Naive thymus-derived CD4-positive, alpha-beta T cell (primary cell): Measurements from ENCODE around the gene SMIM23. TPM values are rescaled to one million over a fixed set of nuclear protein-coding genes. Genes with fewer than 3 reads are reported as not detected.

ENCODE experiments used
- ATAC-seq: fragments of 150-1000 bp; cut with Tn5 transposase; 2 replicates; pipeline ENCODE4 v1.10.0; 2021; ENCODE audit warnings: mild to moderate bottlenecking, moderate library complexity
- CTCF ChIA-PET: fragments of 350-600 bp; sonication (Branson Sonifier 250); formaldehyde crosslinking; loops from one replicate; lab custom pipeline; 2021; ENCODE audit warnings: antibody characterized with exemption; lab: Charles Lee
- POLR2A ChIA-PET: fragments of 350-600 bp; sonication (Branson Sonifier 250); formaldehyde crosslinking; loops from one replicate; lab custom pipeline; 2021; ENCODE audit warnings: antibody characterized with exemption, inconsistent platforms; lab: Charles Lee
- DNase-seq, 9 donors: peaks; one replicate each; pipeline versions ENCODE4 v3.0.0 to v3.0.0-alpha.2; 2020 to 2022; ENCODE audit warnings: mixed read lengths in 1 of 9
- H3K27ac ChIP-seq: one replicate; pipeline ENCODE4 v1.7.0; 2013; ENCODE audit warnings: mild to moderate bottlenecking, low read depth, low read length, moderate library complexity
- H3K27me3 ChIP-seq, 2 donors: one replicate each; pipeline ENCODE4 v1.7.0; 2013; ENCODE audit warnings: low read length in 2 of 2, mild to moderate bottlenecking in 2 of 2, moderate library complexity in 2 of 2; ENCODE audit not compliant: control insufficient read depth in 2 of 2, insufficient read depth in 2 of 2
- H3K36me3 ChIP-seq, 3 experiments: 1 replicate in 2 of 3; 2 replicates in 1 of 3; pipeline ENCODE4 v1.7.0; 2013; ENCODE audit warnings: low read length in 3 of 3, mild to moderate bottlenecking in 3 of 3, moderate library complexity in 1 of 3; ENCODE audit not compliant: insufficient read depth in 3 of 3, control insufficient read depth in 2 of 3
- H3K4me1 ChIP-seq, 2 donors: one replicate each; pipeline ENCODE4 v1.7.0; 2013; ENCODE audit warnings: low read length in 2 of 2, mild to moderate bottlenecking in 2 of 2, moderate library complexity in 1 of 2; ENCODE audit not compliant: control insufficient read depth in 2 of 2, insufficient read depth in 2 of 2
- H3K4me3 ChIP-seq: 2 replicates; pipeline ENCODE4 v1.7.0; 2013; ENCODE audit warnings: mild to moderate bottlenecking, low read length
- H3K9me3 ChIP-seq, 3 experiments: 1 replicate in 2 of 3; 2 replicates in 1 of 3; pipeline ENCODE4 v1.7.0; 2013; ENCODE audit warnings: low read length in 3 of 3; ENCODE audit not compliant: control insufficient read depth in 2 of 3
- H3K27ac Mint-ChIP-seq, 9 donors: one replicate each; pipeline ENCODE4 v1.8.0; 2020 to 2022; ENCODE audit warnings: mixed read lengths in 9 of 9, mild to moderate bottlenecking in 8 of 9, moderate library complexity in 5 of 9, inconsistent platforms in 2 of 9
- H3K27me3 Mint-ChIP-seq, 5 donors: one replicate each; pipeline ENCODE4 v1.8.0; 2021 to 2022; ENCODE audit warnings: mixed read lengths in 5 of 5, mild to moderate bottlenecking in 1 of 5
- H3K36me3 Mint-ChIP-seq, 5 donors: one replicate each; pipeline ENCODE4 v1.8.0; 2020 to 2022; ENCODE audit warnings: mixed read lengths in 5 of 5, mild to moderate bottlenecking in 3 of 5, inconsistent platforms in 1 of 5
- H3K4me1 Mint-ChIP-seq, 7 donors: one replicate each; pipeline ENCODE4 v1.8.0; 2020 to 2022; ENCODE audit warnings: mixed read lengths in 7 of 7, mild to moderate bottlenecking in 3 of 7, inconsistent platforms in 1 of 7
- H3K4me3 Mint-ChIP-seq, 10 donors: one replicate each; pipeline ENCODE4 v1.8.0; 2020 to 2022; ENCODE audit warnings: mild to moderate bottlenecking in 10 of 10, mixed read lengths in 10 of 10, moderate library complexity in 6 of 10, inconsistent platforms in 2 of 10
- H3K9me3 Mint-ChIP-seq, 11 donors: one replicate each; pipeline ENCODE4 v1.8.0; 2020 to 2022; ENCODE audit warnings: mixed read lengths in 11 of 11, mild to moderate bottlenecking in 4 of 11, inconsistent platforms in 1 of 11, moderate library complexity in 1 of 11
- intact Hi-C, 2 donors: fragments of 100-400 bp; cut with micrococcal nuclease; formaldehyde crosslinking; loops; one replicate each; pipeline ENCODE4 v1.15.1; 2023
- polyA plus RNA-seq, 2 donors: library from polyadenylated mRNA; unstranded; fragments of 300-500 nt; fragmentation: Illumina TruSeq; gene quantifications; one replicate each; pipeline ENCODE4 v1.2.3, GENCODE V29; 2021
- total RNA-seq, 6 experiments: library from RNA in 5 of 6; stranded (reverse) in 5 of 6; gene quantifications; 1 replicate in 5 of 6; 2 replicates in 1 of 6; pipeline ENCODE4 v1.2.3 and lab custom pipeline; 2021 to 2026

SMIM23 gene
- total and polyA plus RNA-seq, 7 experiments from 2014 or later, result not detected

GRCh38 chr5:171794470-171794960 is 8.9 kb downstream of the SMIM23 start:
- intact Hi-C loops, result no loop called here
- Histone ChIP-seq H3K27ac (no peak overlapping the region), H3K27me3 (no peaks in the 10 kb centered on the region), H3K9me3 (no peaks in the 10 kb centered on the region), H3K36me3 (no peaks in the 10 kb centered on the region), H3K4me1 (no peaks in the 10 kb centered on the region), H3K4me3 (no peak overlapping the region)
- Mint-ChIP-seq H3K4me3 (no peak overlapping the region), H3K9me3 (no peaks in the 10 kb centered on the region), H3K27ac (no peak overlapping the region), H3K4me1 (no peaks in the 10 kb centered on the region), H3K27me3 (peaks cover 0 to 17% (median 10%) of the 10 kb centered on the region in 5 donors), H3K36me3 (no peaks in the 10 kb centered on the region)
- ATAC-seq (no peak), DNase-seq (no peak)
- CTCF ChIA-PET, result no interaction called here
- POLR2A ChIA-PET, result no interaction called here

GRCh38 chr5:171795381-171795780 is 9.8 kb downstream of the SMIM23 start:
- no peaks in the 10 kb centered on the region for H3K9me3 Mint-ChIP-seq
- ChIA-PET CTCF (no interaction called here), POLR2A (no interaction called here)
- peak overlapping the region in 1 of 9 donors; percentile 3 for H3K27ac Mint-ChIP-seq
- no peaks in the 10 kb centered on the region for H3K9me3 ChIP-seq
- no peak overlapping the region for H3K4me3 ChIP-seq
- DNase-seq (no peak), ATAC-seq (no peak)
- no peaks in the 10 kb centered on the region for H3K4me1 Mint-ChIP-seq
- no peaks in the 10 kb centered on the region for H3K4me1 ChIP-seq
- no peaks in the 10 kb centered on the region for H3K27me3 ChIP-seq
- H3K27me3 Mint-ChIP-seq, result peaks cover 0 to 17% (median 6%) of the 10 kb centered on the region in 5 donors
- no peak overlapping the region for H3K4me3 Mint-ChIP-seq
- H3K27ac ChIP-seq, result no peak overlapping the region
- intact Hi-C loops, result no loop called here
- H3K36me3 Mint-ChIP-seq, result no peaks in the 10 kb centered on the region
- no peaks in the 10 kb centered on the region for H3K36me3 ChIP-seq

- no peaks in the 10 kb centered on the region for H3K9me3 Mint-ChIP-seq
- H3K4me1 ChIP-seq, result no peaks in the 10 kb centered on the region
- no peak overlapping the region for H3K27ac ChIP-seq
- no peaks in the 10 kb centered on the region for H3K9me3 ChIP-seq
- no peaks in the 10 kb centered on the region for H3K27me3 ChIP-seq
- H3K27me3 Mint-ChIP-seq, result peaks cover 0 to 17% (median 5%) of the 10 kb centered on the region in 5 donors
- no peak overlapping the region for H3K4me3 ChIP-seq
- ChIA-PET CTCF (no interaction called here), POLR2A (no interaction called here)
- intact Hi-C loops, result no loop called here
- no peaks in the 10 kb centered on the region for H3K36me3 ChIP-seq
- ATAC-seq, result no peak
- no peak for DNase-seq
- no peak overlapping the region for H3K27ac Mint-ChIP-seq
- no peak overlapping the region for H3K4me3 Mint-ChIP-seq
- no peaks in the 10 kb centered on the region for H3K36me3 Mint-ChIP-seq
- H3K4me1 Mint-ChIP-seq, result no peaks in the 10 kb centered on the region
These were observed 10.8 kb downstream of the SMIM23 start for GRCh38 chr5:171796436-171796835.

GRCh38 chr5:171797543-171797942 is 11.9 kb downstream of the SMIM23 start:
- ATAC-seq, result peak; percentile 29
- no peaks in the 10 kb centered on the region for H3K4me1 ChIP-seq
- ChIA-PET CTCF (no interaction called here), POLR2A (no interaction called here)
- no peaks in the 10 kb centered on the region for H3K27me3 ChIP-seq
- H3K27ac ChIP-seq, result no peak overlapping the region
- Mint-ChIP-seq H3K27me3 (peaks cover 0 to 17% (median 5%) of the 10 kb centered on the region in 5 donors), H3K4me1 (no peaks in the 10 kb centered on the region), H3K9me3 (no peaks in the 10 kb centered on the region), H3K36me3 (no peaks in the 10 kb centered on the region), H3K27ac (no peak overlapping the region), H3K4me3 (no peak overlapping the region)
- H3K36me3 ChIP-seq, result no peaks in the 10 kb centered on the region
- no peak overlapping the region for H3K4me3 ChIP-seq
- intact Hi-C loops, result no loop called here
- DNase-seq, result no peak
- H3K9me3 ChIP-seq, result no peaks in the 10 kb centered on the region

GRCh38 chr5:171798418-171798817 is 12.8 kb downstream of the SMIM23 start:
- POLR2A ChIA-PET, result no interaction called here
- no peaks in the 10 kb centered on the region for H3K4me1 ChIP-seq
- intact Hi-C loops, result no loop called here
- peaks cover 3 to 19% (median 10%) of the 10 kb centered on the region in 5 donors for H3K27me3 Mint-ChIP-seq
- DNase-seq, result no peak
- H3K4me3 ChIP-seq, result no peak overlapping the region
- no peaks in the 10 kb centered on the region for H3K9me3 ChIP-seq
- ATAC-seq, result no peak
- H3K9me3 Mint-ChIP-seq, result no peaks in the 10 kb centered on the region
- H3K36me3 Mint-ChIP-seq, result no peaks in the 10 kb centered on the region
- H3K27me3 ChIP-seq, result no peaks in the 10 kb centered on the region
- H3K4me1 Mint-ChIP-seq, result no peaks in the 10 kb centered on the region
- H3K36me3 ChIP-seq, result no peaks in the 10 kb centered on the region
- H3K27ac Mint-ChIP-seq, result no peak overlapping the region
- H3K4me3 Mint-ChIP-seq, result no peak overlapping the region
- CTCF ChIA-PET, result no interaction called here
- H3K27ac ChIP-seq, result no peak overlapping the region

- Mint-ChIP-seq H3K4me3 (no peak overlapping the region), H3K27me3 (peaks cover 18 to 37% (median 21%) of the 10 kb centered on the region in 5 donors), H3K4me1 (peaks cover 0 to 4% (median 0%) of the 10 kb centered on the region in 7 donors), H3K9me3 (no peaks in the 10 kb centered on the region), H3K27ac (no peak overlapping the region), H3K36me3 (no peaks in the 10 kb centered on the region)
- H3K9me3 ChIP-seq, result no peaks in the 10 kb centered on the region
- DNase-seq, result no peak
- ChIA-PET CTCF (interaction anchor here (0.6 kb wide), 1 partner anchor 947 kb away, joined by 6 read pairs; no protein-coding TSS in a partner anchor), POLR2A (no interaction called here)
- no peaks in the 10 kb centered on the region for H3K36me3 ChIP-seq
- no peak overlapping the region for H3K27ac ChIP-seq
- intact Hi-C loops, result no loop called here
- H3K27me3 ChIP-seq, result no peaks in the 10 kb centered on the region
- ATAC-seq, result no peak
- no peak overlapping the region for H3K4me3 ChIP-seq
- H3K4me1 ChIP-seq, result no peaks in the 10 kb centered on the region
These were observed 16.2 kb downstream of the SMIM23 start for GRCh38 chr5:171801839-171802238.

- no peaks in the 10 kb centered on the region for H3K36me3 ChIP-seq
- no peaks in the 10 kb centered on the region for H3K4me1 ChIP-seq
- Mint-ChIP-seq H3K4me1 (peaks cover 0 to 9% (median 0%) of the 10 kb centered on the region in 7 donors), H3K27me3 (peaks cover 31 to 54% (median 39%) of the 10 kb centered on the region in 5 donors), H3K27ac (no peak overlapping the region), H3K4me3 (peak overlapping the region in 1 of 10 donors; percentile 16), H3K9me3 (peaks cover 0 to 27% (median 4%) of the 10 kb centered on the region in 11 donors), H3K36me3 (peaks cover 0 to 8% (median 0%) of the 10 kb centered on the region in 5 donors)
- DNase-seq (no peak), ATAC-seq (no peak)
- ChIA-PET POLR2A (no interaction called here), CTCF (no interaction called here)
- H3K27me3 ChIP-seq, result peaks cover 0 to 7% of the 10 kb centered on the region in 2 donors
- intact Hi-C loops, result no loop called here
- peaks cover 0 to 5% (median 0%) of the 10 kb centered on the region in 3 experiments for H3K9me3 ChIP-seq
- H3K27ac ChIP-seq, result no peak overlapping the region
- no peak overlapping the region for H3K4me3 ChIP-seq
These were observed 20.1 kb downstream of the SMIM23 start for GRCh38 chr5:171805746-171806145.
